IPS DF 4.7 (cell line): ENCODE data around the gene HECTD1.
"Not testable (repeated sequence)": the region's sequence is repeated elsewhere in the genome, so short reads cannot be mapped to it uniquely, and the experiment has no call there.

ENCODE experiments used
- DNase-seq: peaks from one replicate; pipeline ENCODE4 v3.0.0-alpha.2; 2013; ENCODE audit warnings: low spot score; ENCODE audit errors: extremely low read depth

Gene HECTD1

GRCh38 chr14:31228533-31228932 is 20.9 kb upstream of the HECTD1 start:
- DNase-seq = no peak

DNA sequence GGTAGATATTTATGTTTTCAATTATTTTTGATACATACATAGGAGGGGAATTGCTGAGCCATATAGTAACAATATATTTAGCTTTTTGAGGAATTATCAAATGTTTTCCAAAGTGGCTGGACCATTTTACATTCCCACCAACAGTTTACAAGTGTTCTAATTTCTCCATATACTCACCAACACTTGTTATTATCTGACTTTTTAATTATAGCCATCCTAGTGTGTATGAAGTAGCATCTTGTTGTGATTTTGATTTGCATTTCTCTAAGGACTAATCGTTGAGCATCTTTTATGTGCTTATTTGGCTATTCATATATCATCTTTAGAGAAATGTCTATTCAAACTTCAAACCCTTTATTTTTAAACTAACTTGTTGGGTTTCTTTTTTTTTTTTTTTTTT is 17.2 kb upstream of the HECTD1 start:
- no peak for DNase-seq

DNA sequence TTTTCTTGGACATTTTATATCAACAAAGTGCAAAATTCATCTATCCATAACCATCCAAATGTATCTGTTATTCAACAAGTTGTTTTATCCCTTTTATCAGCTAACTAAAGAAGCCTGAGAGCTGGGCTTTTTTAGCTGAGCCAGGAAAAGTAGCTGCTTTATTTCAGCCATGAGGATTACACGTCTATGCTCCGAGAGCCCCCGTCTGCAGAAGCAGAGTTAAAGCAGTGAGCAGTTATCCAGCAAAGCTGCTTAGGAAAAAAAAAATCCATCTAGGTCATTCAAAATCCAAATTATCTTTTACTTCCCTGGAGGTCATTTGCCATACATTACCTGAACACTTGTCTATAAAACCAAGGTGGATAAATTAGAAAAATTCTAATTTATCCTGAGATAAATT is 15.7 kb upstream of the HECTD1 start:
- no peak for DNase-seq

- no peak for DNase-seq
These were observed 15.2 kb upstream of the HECTD1 start for GRCh38 chr14:31222834-31223233.

- DNase-seq = no peak
These were observed 13.7 kb upstream of the HECTD1 start for GRCh38 chr14:31221266-31221665.

DNA sequence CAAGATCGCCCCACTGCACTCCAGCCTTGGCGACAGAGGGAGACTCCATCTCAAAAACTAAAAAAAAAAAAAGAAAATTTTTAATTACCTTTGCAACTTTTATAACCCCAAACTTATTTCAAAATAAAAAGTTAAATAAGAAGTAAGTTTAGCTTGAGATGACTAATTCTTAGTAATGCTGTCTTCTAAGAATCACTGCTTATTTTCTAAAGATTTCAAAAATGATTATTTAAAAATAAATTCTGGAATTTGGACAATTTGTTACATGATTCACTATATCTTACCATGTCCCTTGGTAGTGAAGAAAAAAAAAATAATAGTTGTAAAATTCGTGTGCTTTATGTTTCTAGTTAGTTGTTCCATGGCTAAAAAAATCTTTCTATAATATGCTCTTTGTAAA is 11.6 kb upstream of the HECTD1 start:
- no peak for DNase-seq

DNA sequence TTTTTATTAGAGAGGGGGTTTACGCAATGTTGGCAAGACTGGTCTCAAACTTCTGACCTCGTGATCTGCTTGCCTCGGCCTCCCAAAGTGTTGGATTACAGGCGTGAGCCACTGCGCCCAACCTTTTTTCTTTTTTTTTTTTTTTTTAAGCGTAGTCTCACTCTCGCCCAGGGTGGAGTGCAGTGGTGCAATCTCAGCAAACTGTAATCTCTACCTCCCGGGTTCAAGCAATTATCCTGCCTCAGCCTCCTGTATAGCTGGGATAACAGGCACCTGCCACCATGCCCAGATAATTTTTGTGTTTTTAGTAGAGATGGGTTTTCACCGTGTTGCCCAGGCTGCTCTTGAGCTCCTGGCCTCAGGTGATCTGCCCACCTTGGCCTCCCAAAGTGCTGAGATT is 8.8 kb upstream of the HECTD1 start:
- no peak for DNase-seq

DNA sequence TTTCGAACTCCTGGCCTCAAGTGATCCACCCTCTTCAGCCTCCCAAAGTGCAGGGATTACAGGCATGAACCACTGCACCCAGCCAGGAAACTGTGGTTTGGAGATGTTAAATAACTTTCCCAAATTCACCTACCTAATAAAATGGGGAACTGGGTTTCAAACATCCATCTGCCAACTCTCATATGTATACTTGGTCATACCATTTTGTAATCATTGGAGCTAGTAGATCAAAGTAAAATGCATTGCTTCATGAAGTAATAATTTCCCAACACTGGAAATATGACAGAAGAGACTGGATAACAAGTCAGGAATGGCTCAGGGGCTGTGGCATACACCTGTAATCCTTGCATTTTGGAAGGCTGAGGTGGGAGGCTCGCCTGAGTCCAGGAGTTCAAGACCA is 5.3 kb upstream of the HECTD1 start:
- no peak for DNase-seq

GRCh38 chr14:31209605-31210004 is 2.0 kb upstream of the HECTD1 start:
- DNase-seq = no peak

- no peak for DNase-seq
These were observed 1.2 kb upstream of the HECTD1 start for GRCh38 chr14:31208546-31209424.

DNA sequence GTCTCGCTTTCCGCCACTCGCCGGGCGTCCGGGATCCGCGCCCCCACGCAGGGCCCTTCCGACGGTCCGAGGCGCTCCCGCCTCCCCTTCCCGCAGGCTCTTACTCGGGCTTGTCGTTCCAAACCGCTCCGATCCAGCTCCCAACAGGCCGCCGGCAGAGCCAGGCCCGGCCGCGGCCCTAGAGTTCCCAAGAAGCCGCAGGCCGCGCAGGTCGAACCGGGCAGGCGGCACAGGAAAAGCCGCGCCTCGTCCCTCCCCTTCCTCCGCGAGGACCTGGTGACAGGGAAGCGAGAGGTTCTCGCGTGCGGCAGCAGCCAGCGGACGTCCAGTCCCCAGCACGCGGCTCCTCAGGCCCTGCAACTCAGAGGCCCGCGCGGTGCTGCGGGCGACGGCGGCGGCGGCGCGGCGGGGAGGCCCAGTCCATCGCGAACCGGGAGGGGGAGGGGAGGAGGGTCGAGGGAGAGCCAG is 272 bp downstream of the HECTD1 start:
- no peak for DNase-seq

GRCh38 chr14:31206536-31207286 is 882 bp downstream of the HECTD1 start:
- DNase-seq = no peak

DNA sequence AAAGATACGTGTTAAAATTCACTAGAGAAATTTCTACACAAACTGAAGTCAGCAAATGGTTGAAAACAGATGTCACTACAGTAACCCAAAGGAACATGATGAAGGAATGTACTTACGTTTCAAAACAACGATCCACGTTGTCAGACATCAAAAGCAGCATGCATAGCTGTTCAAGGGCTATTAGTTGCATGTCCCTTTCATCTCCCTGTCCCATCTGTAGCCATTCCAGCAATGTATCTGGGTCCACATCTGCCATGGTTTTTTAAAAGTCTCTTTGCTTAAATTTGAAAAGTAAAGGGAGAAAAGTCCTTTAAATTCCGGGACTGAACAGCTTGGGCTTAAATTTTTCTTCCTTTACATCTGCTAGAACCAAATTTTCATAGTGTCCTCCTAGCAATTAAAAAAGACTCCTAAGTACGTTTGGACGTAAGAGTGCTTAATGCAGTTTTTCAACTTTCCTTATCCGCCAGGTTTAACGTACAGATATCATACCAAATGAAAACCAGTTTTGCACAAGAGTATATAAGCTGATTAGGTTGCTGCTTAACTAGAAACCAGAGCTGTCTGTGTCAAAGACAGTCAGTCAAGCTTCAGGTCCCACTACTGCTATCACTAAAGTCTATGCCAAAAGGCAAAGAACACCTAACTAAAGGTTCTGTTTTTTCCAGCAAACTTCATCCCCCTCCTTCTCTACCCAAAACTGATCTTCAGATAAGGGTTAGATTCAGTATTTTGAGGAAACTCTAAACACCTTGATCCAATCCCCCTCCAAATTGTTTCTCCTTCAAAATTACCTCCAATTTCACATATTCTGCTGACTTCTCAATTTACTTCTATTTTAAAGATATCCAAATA is 1.7 kb downstream of the HECTD1 start:
- DNase-seq = no peak

DNA sequence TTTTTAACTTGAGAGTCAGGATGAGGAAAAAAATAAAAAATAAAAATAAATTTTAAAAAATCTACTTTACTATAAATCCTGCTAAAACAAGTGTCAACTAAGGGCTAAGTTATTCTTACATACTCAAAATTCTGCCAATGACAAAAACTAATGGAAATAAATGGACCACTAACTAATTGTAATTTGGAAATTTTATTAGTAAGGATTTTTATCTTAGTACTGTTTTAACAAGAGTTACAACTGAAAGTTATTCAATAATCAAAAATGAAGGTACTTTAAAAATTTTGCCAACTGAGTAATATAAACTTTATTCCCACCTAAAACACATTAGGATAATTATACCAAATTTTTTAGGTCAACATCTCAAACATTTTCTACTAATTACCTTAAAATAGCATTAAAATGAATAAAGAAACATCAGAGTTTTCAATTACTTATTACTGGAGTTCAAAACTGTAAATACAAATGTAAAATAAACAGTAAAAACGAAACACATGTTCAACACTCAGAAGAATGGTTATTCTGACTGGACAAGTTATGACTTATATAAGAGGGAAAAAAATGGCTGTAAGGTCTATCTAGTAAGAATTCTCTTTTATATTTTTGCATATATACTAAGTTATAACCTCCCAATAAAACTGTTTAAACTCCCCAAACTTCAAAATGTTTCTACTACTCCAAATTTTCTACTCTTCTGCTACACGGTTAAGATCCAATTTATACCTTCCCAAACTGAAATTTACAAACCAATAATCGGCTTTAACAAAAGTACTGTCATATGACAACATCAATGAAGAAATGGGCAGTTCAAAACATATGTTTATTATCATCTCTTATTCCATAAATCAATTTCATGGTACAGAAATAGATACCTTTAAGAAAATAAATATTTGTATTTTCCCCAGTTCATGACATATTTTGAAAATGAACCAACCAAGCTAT is 2.7 kb downstream of the HECTD1 start:
- DNase-seq = no peak

DNA sequence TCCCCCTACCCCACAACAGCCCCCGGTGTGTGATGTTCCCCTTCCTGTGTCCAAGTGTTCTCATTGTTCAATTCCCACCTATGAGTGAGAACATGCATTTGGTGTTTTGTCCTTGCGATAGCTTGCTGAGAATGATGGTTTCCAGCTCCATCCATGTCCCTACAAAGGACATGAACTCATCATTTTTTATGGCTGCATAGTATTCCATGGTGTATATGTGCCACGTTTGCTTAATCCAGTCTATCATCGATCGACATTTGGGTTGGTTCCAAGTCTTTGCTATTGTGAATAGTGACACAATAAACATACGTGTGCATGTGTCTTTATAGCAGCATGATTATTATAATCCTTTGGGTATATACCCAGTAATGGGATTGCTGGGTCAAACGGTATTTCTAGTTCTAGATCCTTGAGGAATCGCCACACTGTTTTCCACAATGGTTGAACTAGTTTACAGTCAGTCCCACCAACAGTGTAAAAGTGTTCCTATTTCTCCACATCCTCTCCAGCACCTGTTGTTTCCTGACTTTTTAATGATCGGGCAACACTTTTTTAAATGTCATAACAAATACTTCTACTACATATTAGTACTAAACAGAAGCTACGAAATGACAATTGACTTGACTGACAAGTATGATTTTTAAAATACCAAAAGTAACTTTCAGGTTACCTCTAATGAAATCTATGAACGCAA is 3.5 kb downstream of the HECTD1 start:
- not testable (repeated sequence) for DNase-seq

- no peak for DNase-seq
These were observed 4.2 kb downstream of the HECTD1 start for GRCh38 chr14:31203414-31203742.

- DNase-seq = no peak
These were observed 6.5 kb downstream of the HECTD1 start for GRCh38 chr14:31201111-31201510.

- DNase-seq = no peak
These were observed 6.9 kb downstream of the HECTD1 start for GRCh38 chr14:31200702-31200990.

GRCh38 chr14:31197671-31198070 is 9.9 kb downstream of the HECTD1 start:
- DNase-seq = no peak

GRCh38 chr14:31196839-31197492 is 10.6 kb downstream of the HECTD1 start:
- DNase-seq = no peak
